ENCODE results near the gene COQ4. TPM values are rescaled to one million over a fixed set of nuclear protein-coding genes. Genes with fewer than 3 reads are reported as not detected.

COQ4 gene
- total RNA-seq (2021; ENCODE audit: unreplicated experiment) (45.8 TPM), Bru-seq, nascent RNA (percentile 78 among the genes with signal in this experiment), BruChase-seq, experiment 1, labeled RNA remaining after a 6-hour chase (percentile 85 among the genes with signal in this experiment), BruChase-seq, experiment 2, labeled RNA remaining after a 2-hour chase (percentile 89 among the genes with signal in this experiment)
- 51.8 and 55.9 TPM in 2 replicates for polyA plus RNA-seq (2012)
- long read RNA-seq, transcript COQ4-201 (7 exons, 1,548 nt), result major isoform, 16 of 49 reads
- long read RNA-seq, partial matches to known transcripts, result 13 of 49 reads
- long read RNA-seq, other reads (novel, unspliced or antisense), result 15 of 49 reads

DNA sequence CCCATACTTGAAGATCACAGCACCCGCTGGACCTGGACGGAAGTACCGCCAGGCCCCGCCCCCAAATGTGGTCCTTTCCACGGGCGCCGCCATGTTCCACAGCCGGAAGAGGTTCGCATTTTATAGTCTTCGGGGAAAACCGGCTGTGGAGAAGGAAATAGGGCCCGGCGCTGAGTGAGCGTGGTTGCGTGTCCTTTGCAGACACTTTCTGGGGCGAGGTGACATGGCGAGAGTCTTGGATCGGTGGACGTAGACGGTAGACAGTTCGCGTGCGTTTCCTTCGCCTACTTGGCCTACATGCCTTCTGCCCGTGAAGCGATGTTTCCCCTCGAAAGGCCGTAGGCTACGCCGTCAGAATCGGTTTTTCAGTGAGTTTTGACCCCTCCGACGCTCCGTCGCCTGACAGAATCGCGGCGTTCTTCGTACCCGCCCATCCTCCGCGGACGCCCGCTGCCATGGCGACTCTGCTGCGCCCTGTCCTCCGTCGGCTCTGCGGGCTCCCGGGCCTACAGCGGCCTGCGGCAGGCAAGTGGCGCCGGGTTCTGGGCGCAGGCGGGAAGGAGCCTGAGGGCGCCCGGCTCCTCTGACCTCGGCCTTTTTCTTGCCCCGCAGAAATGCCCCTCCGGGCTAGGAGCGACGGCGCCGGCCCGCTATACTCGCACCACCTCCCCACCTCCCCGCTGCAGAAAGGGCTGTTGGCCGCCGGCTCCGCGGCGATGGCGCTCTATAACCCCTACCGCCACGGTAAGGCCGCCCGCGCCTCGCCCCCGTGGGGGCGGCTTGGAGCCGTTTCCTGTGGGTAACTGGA lies at the start of gene COQ4, which contains the start of gene TRUB2:
Gene COQ4, plus strand, starts transcription at position 436 of the 808 bp plus-strand sequence. Its CDS starts 20 bp downstream, at position 456.
Gene TRUB2, minus strand, starts transcription at position 44 of the 808 bp plus-strand sequence. Its CDS starts 39 bp downstream, at position 5.
- Histone ChIP-seq H3K4me1 (ENCODE audit: control insufficient read depth in 1 of 2, insufficient read depth in 2 of 2, low read length in 2 of 2) (peaks cover 8 to 19% of the 10 kb centered on the region in 2 experiments), H2AFZ (ENCODE audit: low read depth, low read length, poor library complexity, severe bottlenecking) (peak within 1 kb of the TSS; percentile 13), H3K9ac (ENCODE audit: low read length) (peak within 1 kb of the TSS; percentile 85), H3K36me3 (ENCODE audit: control insufficient read depth in 1 of 2, insufficient read depth in 2 of 2, low read length in 2 of 2) (peaks cover 6 to 18% of the 10 kb centered on the region in 2 experiments; a peak in 3 of 4 replicates), H3K4me3 (replicated peaks in 1 of 2; ENCODE audit: low read depth in 1 of 2, low read length in 2 of 2) (peak within 1 kb of the TSS; percentile 99 to 100), H3K9me3 (ENCODE audit: control insufficient read depth in 1 of 2, insufficient read depth in 1 of 2, low read depth in 1 of 2, low read length in 2 of 2) (no peaks in the 10 kb centered on the region), H3K27me3 (ENCODE audit: insufficient read depth, low read length) (no peaks in the 10 kb centered on the region), H3K27ac (ENCODE audit: low read depth, low read length) (peak within 1 kb of the TSS; percentile 93), H3K79me2 (ENCODE audit: insufficient read depth, low read length) (peaks cover 38% of the 10 kb centered on the region), H3K9me2 (ENCODE audit: insufficient read depth) (no peaks in the 10 kb centered on the region), H3K4me2 (ENCODE audit: low read length) (peak within 1 kb of the TSS; percentile 89), H4K20me1 (ENCODE audit: insufficient read depth) (no peaks in the 10 kb centered on the region)
- ChIA-PET CTCF (no interaction called here), RAD21 (ENCODE audit: low non-redundant PET in 1 of 2, low total read pairs in 2 of 2, uncharacterized antibody in 2 of 2, unreplicated experiment in 2 of 2) (no interaction called here), POLR2A (interaction anchor here (1.1 kb wide), 1 partner anchor 15 kb away, joined by 5 read pairs; no protein-coding TSS in a partner anchor)
- peak; percentile 86 for ATAC-seq
- TF ChIP-seq POLR2A (IDR thresholded peaks at IDR 0.05; ENCODE audit: borderline replicate concordance, extremely low read depth, insufficient read depth, insufficient read length) (peak; percentile 27), CBX3 (IDR thresholded peaks at IDR 0.05; ENCODE audit: low read depth) (no peak), TCF7L2 (IDR thresholded peaks at IDR 0.05; ENCODE audit: borderline replicate concordance, extremely low read depth, insufficient read depth, insufficient read length) (peak; percentile 89), SRF (IDR thresholded peaks at IDR 0.05; ENCODE audit: low read depth) (no peak), ZFX (IDR thresholded peaks at IDR 0.05) (peak; percentile 87; the same call in 1 of the 2 replicates), YY1 (IDR thresholded peaks at IDR 0.05; ENCODE audit: extremely low read depth, insufficient replicate concordance, low read depth, low read length) (peak; percentile 99), POLR2AphosphoS5 (IDR thresholded peaks at IDR 0.05; ENCODE audit: low read depth, low read length) (peak; percentile 81)
- TF ChIP-seq, protein P1, sequence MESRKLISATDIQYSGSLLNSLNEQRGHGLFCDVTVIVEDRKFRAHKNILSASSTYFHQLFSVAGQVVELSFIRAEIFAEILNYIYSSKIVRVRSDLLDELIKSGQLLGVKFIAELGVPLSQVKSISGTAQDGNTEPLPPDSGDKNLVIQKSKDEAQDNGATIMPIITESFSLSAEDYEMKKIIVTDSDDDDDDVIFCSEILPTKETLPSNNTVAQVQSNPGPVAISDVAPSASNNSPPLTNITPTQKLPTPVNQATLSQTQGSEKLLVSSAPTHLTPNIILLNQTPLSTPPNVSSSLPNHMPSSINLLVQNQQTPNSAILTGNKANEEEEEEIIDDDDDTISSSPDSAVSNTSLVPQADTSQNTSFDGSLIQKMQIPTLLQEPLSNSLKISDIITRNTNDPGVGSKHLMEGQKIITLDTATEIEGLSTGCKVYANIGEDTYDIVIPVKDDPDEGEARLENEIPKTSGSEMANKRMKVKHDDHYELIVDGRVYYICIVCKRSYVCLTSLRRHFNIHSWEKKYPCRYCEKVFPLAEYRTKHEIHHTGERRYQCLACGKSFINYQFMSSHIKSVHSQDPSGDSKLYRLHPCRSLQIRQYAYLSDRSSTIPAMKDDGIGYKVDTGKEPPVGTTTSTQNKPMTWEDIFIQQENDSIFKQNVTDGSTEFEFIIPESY (IDR thresholded peaks at IDR 0.05; ENCODE audit: extremely low read depth, insufficient replicate concordance, low read length), result peak; percentile 40
- BruUV-seq (replicated peaks), result no TSS peak
- peak; percentile 92 for DNase-seq (ENCODE audit: low read depth, low spot score)
- intact Hi-C loops (cut with micrococcal nuclease), result loop anchor here (1.0 to 2.0 kb wide), 2 partner anchors 16 to 19 kb away; no protein-coding TSS in a partner anchor

Measured in HCT116 (cell line).